ENCODE results near the gene TPH2. TPM values are rescaled to one million over a fixed set of nuclear protein-coding genes. Genes with fewer than 3 reads are reported as not detected.

Gene TPH2
- total and polyA plus RNA-seq, 5 donors from 2014 or later = not detected

DNA sequence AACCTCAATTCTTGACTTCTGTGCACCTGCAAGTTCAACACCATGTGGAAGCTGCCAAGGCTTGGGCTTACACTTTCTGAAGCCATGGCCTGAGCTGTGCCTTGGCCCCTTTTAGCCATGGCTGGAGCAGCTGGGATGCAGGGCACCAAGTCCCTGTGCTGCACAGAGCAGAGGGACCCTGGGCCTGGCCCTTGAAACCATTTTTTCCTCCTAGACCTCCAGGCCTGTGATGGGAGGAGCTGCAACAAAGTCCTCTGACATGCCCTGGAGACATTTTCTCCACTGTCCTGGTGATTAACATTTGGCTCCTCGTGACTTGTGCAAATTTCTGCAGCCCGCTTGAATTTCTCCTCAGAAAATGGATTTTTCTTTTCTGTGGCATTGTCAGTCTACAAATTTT is 132.4 kb downstream of the TPH2 start:
- Mint-ChIP-seq H3K4me1 (no peaks in the 10 kb centered on the region), H3K36me3 (no peaks in the 10 kb centered on the region), H3K4me3 (no peak overlapping the region), H3K27me3 (no peaks in the 10 kb centered on the region), H3K27ac (no peak overlapping the region), H3K9me3 (peaks cover 3 to 9% (median 4%) of the 10 kb centered on the region in 7 donors)
- ATAC-seq (ENCODE audit: low read depth in 2 of 2) (no peak), DNase-seq (no peak)
- H3K9me3 ChIP-seq (ENCODE audit: control insufficient read depth in 2 of 2, low read length in 2 of 2) = peaks cover 3 to 11% of the 10 kb centered on the region in 2 experiments
- H3K27me3 ChIP-seq (ENCODE audit: control insufficient read depth, insufficient read depth, low read length) = no peaks in the 10 kb centered on the region
- no peak overlapping the region for H3K4me3 ChIP-seq (ENCODE audit: low read depth, low read length)
- no peaks in the 10 kb centered on the region for H3K36me3 ChIP-seq (ENCODE audit: control insufficient read depth, insufficient read depth, low read length)
- H3K4me1 ChIP-seq (ENCODE audit: control insufficient read depth, insufficient read depth, low read length, poor library complexity, severe bottlenecking) = no peaks in the 10 kb centered on the region
- no peak overlapping the region for H3K27ac ChIP-seq (ENCODE audit: insufficient read depth, low read length, poor library complexity, severe bottlenecking)

DNA sequence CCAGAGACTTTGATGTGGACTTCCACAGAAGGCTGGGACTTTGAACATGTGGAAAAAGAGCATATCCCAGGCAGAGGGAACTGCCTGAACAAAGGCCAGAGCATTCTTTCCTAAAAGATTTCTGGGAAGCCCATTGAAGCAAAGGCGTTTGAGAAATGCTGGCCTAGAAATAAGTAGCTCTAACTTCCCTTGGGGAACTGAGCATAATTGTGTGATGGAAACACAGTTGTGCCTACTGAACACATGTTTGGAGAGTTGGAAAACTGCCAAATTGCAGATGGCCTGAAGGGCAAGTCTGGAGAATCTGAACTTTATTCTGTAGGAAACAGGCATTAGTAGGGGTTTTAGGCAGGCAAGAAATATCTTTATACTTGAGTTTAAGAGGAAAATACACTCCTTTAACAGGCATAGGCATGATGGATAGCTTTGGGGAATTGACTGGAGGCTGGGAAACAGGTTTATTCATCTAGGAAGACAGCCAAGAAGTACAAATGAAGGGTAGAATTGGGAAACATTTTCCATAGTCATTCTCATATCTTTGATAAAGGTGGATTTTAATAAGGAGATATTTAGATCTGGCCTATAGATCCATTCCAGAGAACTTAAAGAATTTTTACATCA is 134.1 kb downstream of the TPH2 start:
- Histone ChIP-seq H3K9me3 (ENCODE audit: control insufficient read depth in 2 of 2, low read length in 2 of 2) (peaks cover 3 to 11% of the 10 kb centered on the region in 2 experiments), H3K4me1 (ENCODE audit: control insufficient read depth, insufficient read depth, low read length, poor library complexity, severe bottlenecking) (no peaks in the 10 kb centered on the region), H3K27ac (ENCODE audit: insufficient read depth, low read length, poor library complexity, severe bottlenecking) (no peak overlapping the region), H3K27me3 (ENCODE audit: control insufficient read depth, insufficient read depth, low read length) (no peaks in the 10 kb centered on the region), H3K4me3 (ENCODE audit: low read depth, low read length) (no peak overlapping the region), H3K36me3 (ENCODE audit: control insufficient read depth, insufficient read depth, low read length) (no peaks in the 10 kb centered on the region)
- DNase-seq = no peak
- H3K27ac Mint-ChIP-seq = no peak overlapping the region
- H3K4me3 Mint-ChIP-seq = no peak overlapping the region
- H3K36me3 Mint-ChIP-seq = no peaks in the 10 kb centered on the region
- peaks cover 3 to 9% (median 4%) of the 10 kb centered on the region in 7 donors for H3K9me3 Mint-ChIP-seq
- no peak for ATAC-seq (ENCODE audit: low read depth in 2 of 2)
- no peaks in the 10 kb centered on the region for H3K4me1 Mint-ChIP-seq
- no peaks in the 10 kb centered on the region for H3K27me3 Mint-ChIP-seq

DNA sequence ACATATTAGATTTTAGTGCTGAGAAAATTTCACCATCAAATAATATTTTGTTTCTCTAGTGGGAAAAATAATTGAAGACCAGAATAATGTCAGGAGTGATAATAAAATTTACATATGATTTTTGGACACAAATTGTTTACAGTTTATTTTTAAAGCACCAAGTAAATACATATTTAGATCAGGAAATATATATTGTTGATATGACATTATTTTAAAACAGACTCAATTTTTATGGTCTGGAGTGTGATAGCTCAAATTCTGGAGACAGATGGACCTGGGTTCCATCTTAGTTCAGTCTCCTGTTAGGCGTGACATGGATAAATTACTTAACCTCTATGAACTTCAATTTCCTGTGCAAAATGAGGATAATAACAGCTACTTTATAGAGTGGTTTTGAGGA is 135.4 kb downstream of the TPH2 start:
- no peaks in the 10 kb centered on the region for H3K36me3 ChIP-seq (ENCODE audit: control insufficient read depth, insufficient read depth, low read length)
- no peaks in the 10 kb centered on the region for H3K27me3 ChIP-seq (ENCODE audit: control insufficient read depth, insufficient read depth, low read length)
- H3K9me3 ChIP-seq (ENCODE audit: control insufficient read depth in 2 of 2, low read length in 2 of 2) = peaks cover 3 to 11% of the 10 kb centered on the region in 2 experiments
- Mint-ChIP-seq H3K9me3 (peaks cover 3 to 10% (median 4%) of the 10 kb centered on the region in 7 donors), H3K4me3 (no peak overlapping the region), H3K27ac (no peak overlapping the region), H3K36me3 (no peaks in the 10 kb centered on the region), H3K4me1 (no peaks in the 10 kb centered on the region), H3K27me3 (no peaks in the 10 kb centered on the region)
- ATAC-seq (ENCODE audit: low read depth in 2 of 2) = no peak
- no peak for DNase-seq
- H3K27ac ChIP-seq (ENCODE audit: insufficient read depth, low read length, poor library complexity, severe bottlenecking) = no peak overlapping the region
- no peak overlapping the region for H3K4me3 ChIP-seq (ENCODE audit: low read depth, low read length)
- H3K4me1 ChIP-seq (ENCODE audit: control insufficient read depth, insufficient read depth, low read length, poor library complexity, severe bottlenecking) = no peaks in the 10 kb centered on the region

DNA sequence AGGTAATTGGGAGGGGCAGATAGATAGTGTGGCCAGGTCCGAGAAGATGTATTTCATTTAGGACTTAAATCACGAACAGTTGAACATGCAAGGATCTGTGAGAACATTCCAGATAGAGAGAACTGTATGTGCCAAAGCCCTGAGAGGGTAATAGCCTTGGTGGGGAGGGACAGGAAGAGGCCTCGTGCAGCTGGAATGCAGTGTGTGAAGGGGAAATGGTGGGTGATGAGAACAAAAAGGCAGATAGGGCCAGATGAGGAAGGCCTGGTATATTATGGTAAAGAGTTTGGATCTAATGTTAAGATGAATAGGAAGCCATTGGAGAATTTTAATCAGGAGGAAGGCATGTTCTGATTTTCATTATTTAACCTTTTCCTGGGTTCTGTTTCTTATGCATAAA is 136.3 kb downstream of the TPH2 start:
- H3K27me3 ChIP-seq (ENCODE audit: control insufficient read depth, insufficient read depth, low read length) = no peaks in the 10 kb centered on the region
- no peak overlapping the region for H3K4me3 Mint-ChIP-seq
- no peaks in the 10 kb centered on the region for H3K27me3 Mint-ChIP-seq
- DNase-seq (no peak), ATAC-seq (ENCODE audit: low read depth in 2 of 2) (no peak)
- peaks cover 2 to 11% (median 4%) of the 10 kb centered on the region in 7 donors for H3K9me3 Mint-ChIP-seq
- H3K9me3 ChIP-seq (ENCODE audit: control insufficient read depth in 2 of 2, low read length in 2 of 2) = peaks cover 3 to 11% of the 10 kb centered on the region in 2 experiments
- H3K4me3 ChIP-seq (ENCODE audit: low read depth, low read length) = no peak overlapping the region
- H3K36me3 ChIP-seq (ENCODE audit: control insufficient read depth, insufficient read depth, low read length) = no peaks in the 10 kb centered on the region
- H3K36me3 Mint-ChIP-seq = no peaks in the 10 kb centered on the region
- H3K4me1 Mint-ChIP-seq = no peaks in the 10 kb centered on the region
- no peak overlapping the region for H3K27ac ChIP-seq (ENCODE audit: insufficient read depth, low read length, poor library complexity, severe bottlenecking)
- no peak overlapping the region for H3K27ac Mint-ChIP-seq
- H3K4me1 ChIP-seq (ENCODE audit: control insufficient read depth, insufficient read depth, low read length, poor library complexity, severe bottlenecking) = no peaks in the 10 kb centered on the region

DNA sequence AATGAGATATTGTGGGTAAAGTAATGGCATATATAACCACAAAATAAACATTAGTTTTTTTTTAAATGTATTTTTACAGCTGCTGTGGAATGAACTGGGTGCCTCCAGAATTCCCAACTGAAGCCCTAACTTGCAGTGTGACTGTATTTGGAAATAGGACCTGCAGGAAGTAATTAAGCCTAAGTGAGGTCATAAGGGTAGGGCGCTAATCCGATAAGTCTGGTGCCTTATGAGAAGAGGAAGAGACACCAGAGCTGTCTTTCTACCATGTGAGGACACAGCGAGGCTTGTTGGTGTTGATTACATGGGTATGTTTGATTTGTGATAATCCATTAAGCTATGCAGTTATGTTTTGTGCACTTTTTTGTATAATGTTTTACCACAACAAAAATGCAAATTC is 136.8 kb downstream of the TPH2 start:
- no peaks in the 10 kb centered on the region for H3K4me1 ChIP-seq (ENCODE audit: control insufficient read depth, insufficient read depth, low read length, poor library complexity, severe bottlenecking)
- Mint-ChIP-seq H3K27ac (no peak overlapping the region), H3K36me3 (no peaks in the 10 kb centered on the region), H3K9me3 (peaks cover 2 to 11% (median 4%) of the 10 kb centered on the region in 7 donors), H3K4me3 (no peak overlapping the region), H3K4me1 (no peaks in the 10 kb centered on the region), H3K27me3 (no peaks in the 10 kb centered on the region)
- H3K4me3 ChIP-seq (ENCODE audit: low read depth, low read length) = no peak overlapping the region
- ATAC-seq (ENCODE audit: low read depth in 2 of 2) (no peak), DNase-seq (no peak)
- H3K27me3 ChIP-seq (ENCODE audit: control insufficient read depth, insufficient read depth, low read length) = no peaks in the 10 kb centered on the region
- H3K27ac ChIP-seq (ENCODE audit: insufficient read depth, low read length, poor library complexity, severe bottlenecking) = no peak overlapping the region
- no peaks in the 10 kb centered on the region for H3K36me3 ChIP-seq (ENCODE audit: control insufficient read depth, insufficient read depth, low read length)
- H3K9me3 ChIP-seq (ENCODE audit: control insufficient read depth in 2 of 2, low read length in 2 of 2) = peaks cover 3 to 8% of the 10 kb centered on the region in 2 experiments

DNA sequence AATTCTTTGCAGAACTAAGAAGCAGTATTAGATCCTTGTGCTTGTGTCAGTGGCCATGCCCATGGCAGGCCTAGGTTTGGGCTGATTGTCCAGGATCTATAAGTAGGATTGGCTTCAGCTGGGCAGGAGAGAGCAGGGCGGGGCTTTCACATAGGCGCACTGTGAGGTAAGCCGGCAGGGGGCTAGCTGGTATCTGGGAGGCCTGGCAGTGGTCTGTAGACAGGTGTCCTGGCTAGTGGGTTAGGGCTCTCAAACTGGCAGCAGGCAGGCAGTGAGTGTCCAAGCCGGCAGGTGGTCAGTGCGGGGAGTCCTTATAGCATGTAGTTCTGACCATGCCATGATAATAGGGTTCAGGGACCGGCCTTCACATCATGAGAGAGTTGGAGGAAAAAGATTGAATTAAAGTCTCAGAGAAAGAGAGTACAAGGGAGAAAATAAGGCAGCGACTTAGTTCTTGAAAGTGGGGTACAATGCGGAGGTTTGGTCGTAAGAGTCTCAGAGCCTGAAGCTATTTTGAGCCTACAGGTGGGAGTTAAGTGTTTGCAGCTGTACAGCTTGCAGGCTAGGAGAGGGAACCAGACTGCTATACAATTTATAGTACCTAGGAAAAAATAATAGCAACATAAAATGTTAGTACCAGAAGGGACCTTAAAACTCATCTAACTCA is 137.4 kb downstream of the TPH2 start:
- Histone ChIP-seq H3K4me3 (ENCODE audit: low read depth, low read length) (no peak overlapping the region), H3K9me3 (ENCODE audit: control insufficient read depth in 2 of 2, low read length in 2 of 2) (peaks cover 2 to 3% of the 10 kb centered on the region in 2 experiments), H3K27me3 (ENCODE audit: control insufficient read depth, insufficient read depth, low read length) (no peaks in the 10 kb centered on the region), H3K4me1 (ENCODE audit: control insufficient read depth, insufficient read depth, low read length, poor library complexity, severe bottlenecking) (no peaks in the 10 kb centered on the region), H3K36me3 (ENCODE audit: control insufficient read depth, insufficient read depth, low read length) (no peaks in the 10 kb centered on the region), H3K27ac (ENCODE audit: insufficient read depth, low read length, poor library complexity, severe bottlenecking) (no peak overlapping the region)
- peaks cover 2 to 10% (median 4%) of the 10 kb centered on the region in 7 donors for H3K9me3 Mint-ChIP-seq
- no peaks in the 10 kb centered on the region for H3K27me3 Mint-ChIP-seq
- no peaks in the 10 kb centered on the region for H3K36me3 Mint-ChIP-seq
- H3K27ac Mint-ChIP-seq = no peak overlapping the region
- ATAC-seq (ENCODE audit: low read depth in 2 of 2) = no peak
- no peak for DNase-seq
- H3K4me1 Mint-ChIP-seq = no peaks in the 10 kb centered on the region
- peak overlapping the region in 1 of 4 donors; percentile 11 for H3K4me3 Mint-ChIP-seq

DNA sequence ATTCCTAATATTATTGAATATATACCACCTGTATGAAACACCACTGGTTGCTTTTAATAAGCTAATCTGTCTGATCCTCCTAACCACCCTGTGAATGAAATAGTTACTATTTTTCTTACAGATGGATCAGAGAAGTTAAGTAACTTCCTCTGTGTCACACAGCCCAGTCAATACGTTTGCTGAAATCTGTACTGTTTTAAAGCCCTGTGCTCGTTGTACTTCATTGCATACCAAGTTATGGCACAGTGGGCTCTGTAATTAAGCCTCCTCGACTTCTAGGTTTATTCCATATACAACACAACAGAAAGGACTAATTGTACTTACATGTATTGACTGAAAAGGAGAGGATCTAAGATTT is 137.9 kb downstream of the TPH2 start:
- no peak overlapping the region for H3K27ac ChIP-seq (ENCODE audit: insufficient read depth, low read length, poor library complexity, severe bottlenecking)
- DNase-seq (no peak), ATAC-seq (ENCODE audit: low read depth in 2 of 2) (no peak)
- Mint-ChIP-seq H3K9me3 (peaks cover 0 to 10% (median 4%) of the 10 kb centered on the region in 7 donors), H3K27me3 (no peaks in the 10 kb centered on the region), H3K36me3 (no peaks in the 10 kb centered on the region), H3K4me3 (no peak overlapping the region), H3K27ac (no peak overlapping the region), H3K4me1 (no peaks in the 10 kb centered on the region)
- H3K4me1 ChIP-seq (ENCODE audit: control insufficient read depth, insufficient read depth, low read length, poor library complexity, severe bottlenecking) = no peaks in the 10 kb centered on the region
- H3K36me3 ChIP-seq (ENCODE audit: control insufficient read depth, insufficient read depth, low read length) = no peaks in the 10 kb centered on the region
- no peak overlapping the region for H3K4me3 ChIP-seq (ENCODE audit: low read depth, low read length)
- peaks cover 0 to 3% of the 10 kb centered on the region in 2 experiments for H3K9me3 ChIP-seq (ENCODE audit: control insufficient read depth in 2 of 2, low read length in 2 of 2)
- no peaks in the 10 kb centered on the region for H3K27me3 ChIP-seq (ENCODE audit: control insufficient read depth, insufficient read depth, low read length)
